WERI-Rb-1 (cell line): Measurements from ENCODE around the gene TUBB1.
"Not testable (repeated sequence)": the region's sequence is repeated elsewhere in the genome, so short reads cannot be mapped to it uniquely, and the experiment has no call there.

Experiments
- DNase-seq: peaks from one replicate; pipeline ENCODE4 v3.0.0-alpha.2; 2020
- H3K27ac ChIP-seq: fragments of 250-450 bp; sonication (Bioruptor Pico); 2 replicates; pipeline ENCODE4 v1.5.1; 2020; ENCODE audit warnings: mild to moderate bottlenecking, moderate library complexity
- H3K27me3 ChIP-seq: fragments of 250-450 bp; sonication (Bioruptor Pico); 2 replicates; pipeline ENCODE4 v1.5.1; 2021; ENCODE audit warnings: mild to moderate bottlenecking, low read depth, moderate library complexity; ENCODE audit not compliant: insufficient read depth, severe bottlenecking
- H3K36me3 ChIP-seq: fragments of 250-450 bp; sonication (Bioruptor Pico); 2 replicates; pipeline ENCODE4 v1.5.1; 2020; ENCODE audit warnings: mild to moderate bottlenecking, moderate library complexity
- H3K4me3 ChIP-seq: 2 replicates; pipeline ENCODE4 v1.5.1; 2011; ENCODE audit warnings: low read depth, mild to moderate bottlenecking, control low read depth, low read length
- H3K9me3 ChIP-seq: fragments of 250-450 bp; sonication (Bioruptor Pico); 2 replicates; pipeline ENCODE4 v1.5.1; 2021; ENCODE audit warnings: mild to moderate bottlenecking, moderate library complexity; ENCODE audit not compliant: severe bottlenecking
- CTCF ChIP-seq: IDR thresholded peaks from 2 replicates; pipeline ENCODE4 v1.5.1; 2011; ENCODE audit warnings: low read depth, mild to moderate bottlenecking, control low read depth, inconsistent platforms, low read length

The TUBB1 gene

GRCh38 chr20:59010995-59011873 lies 8.0 kb upstream of the TUBB1 start:
- Histone ChIP-seq H3K9me3 (no peaks in the 10 kb centered on the region), H3K4me3 (no peak overlapping the region), H3K27me3 (no peaks in the 10 kb centered on the region), H3K27ac (no peak overlapping the region), H3K36me3 (no peaks in the 10 kb centered on the region)
- no peak for DNase-seq
- no peak for TF ChIP-seq CTCF

DNA sequence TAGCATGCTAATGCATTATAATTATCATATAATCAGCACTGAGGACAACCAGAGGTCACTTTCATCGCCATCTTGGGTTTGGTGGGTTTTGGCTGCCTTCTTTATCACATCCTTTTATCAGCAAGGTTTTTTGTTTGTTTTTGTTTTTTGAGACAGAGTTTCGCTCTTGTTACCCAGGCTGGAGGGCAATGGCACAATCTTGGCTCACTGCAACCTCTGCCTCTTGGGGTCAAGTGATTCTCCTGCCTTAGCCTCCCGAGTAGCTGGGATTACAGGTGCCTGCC lies 7.4 kb upstream of the TUBB1 start:
- H3K27ac ChIP-seq, H3K9me3 ChIP-seq, DNase-seq, H3K36me3 ChIP-seq, H3K4me3 ChIP-seq, H3K27me3 ChIP-seq: not testable (repeated sequence)

GRCh38 chr20:59013031-59013951 lies 5.9 kb upstream of the TUBB1 start:
- TF ChIP-seq CTCF: no peak
- no peaks in the 10 kb centered on the region for H3K27me3 ChIP-seq
- no peak overlapping the region for H3K27ac ChIP-seq
- no peak for DNase-seq
- H3K4me3 ChIP-seq: no peak overlapping the region
- H3K9me3 ChIP-seq: no peaks in the 10 kb centered on the region
- no peaks in the 10 kb centered on the region for H3K36me3 ChIP-seq

DNA sequence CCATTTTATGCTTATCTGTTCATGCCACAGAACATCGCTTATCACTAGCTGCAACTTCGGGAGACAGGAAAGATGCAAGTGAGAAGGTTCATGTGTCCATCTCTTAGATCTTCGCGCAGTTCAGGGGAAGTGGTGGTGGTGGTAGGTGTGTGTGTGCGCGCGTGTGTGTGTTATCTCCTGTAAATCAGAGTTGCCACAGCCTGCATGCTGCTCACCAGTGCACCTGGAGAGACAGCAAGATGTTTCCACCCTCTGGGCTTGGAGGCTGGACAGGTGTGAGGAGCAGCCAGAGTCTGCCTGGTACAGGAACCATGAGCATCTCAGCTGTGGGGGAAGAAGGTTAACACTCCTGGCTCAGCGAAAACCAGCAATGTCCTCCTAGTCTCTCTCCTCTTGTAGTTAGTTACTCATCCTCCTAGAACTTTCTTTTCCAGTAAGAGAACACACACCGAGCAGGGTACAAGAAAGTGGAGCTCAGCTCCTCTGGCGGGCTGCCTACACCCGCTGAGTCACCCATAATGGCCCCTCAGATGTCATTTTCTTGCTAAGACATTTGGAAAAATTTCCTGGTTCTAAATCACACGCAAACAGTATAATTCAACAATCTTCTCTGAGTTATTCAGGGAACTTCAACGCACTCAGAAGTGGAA lies 5.1 kb upstream of the TUBB1 start:
- DNase-seq: no peak
- Histone ChIP-seq H3K9me3 (no peaks in the 10 kb centered on the region), H3K4me3 (no peak overlapping the region), H3K27ac (no peak overlapping the region), H3K36me3 (no peaks in the 10 kb centered on the region), H3K27me3 (no peaks in the 10 kb centered on the region)
- TF ChIP-seq CTCF: no peak

DNA sequence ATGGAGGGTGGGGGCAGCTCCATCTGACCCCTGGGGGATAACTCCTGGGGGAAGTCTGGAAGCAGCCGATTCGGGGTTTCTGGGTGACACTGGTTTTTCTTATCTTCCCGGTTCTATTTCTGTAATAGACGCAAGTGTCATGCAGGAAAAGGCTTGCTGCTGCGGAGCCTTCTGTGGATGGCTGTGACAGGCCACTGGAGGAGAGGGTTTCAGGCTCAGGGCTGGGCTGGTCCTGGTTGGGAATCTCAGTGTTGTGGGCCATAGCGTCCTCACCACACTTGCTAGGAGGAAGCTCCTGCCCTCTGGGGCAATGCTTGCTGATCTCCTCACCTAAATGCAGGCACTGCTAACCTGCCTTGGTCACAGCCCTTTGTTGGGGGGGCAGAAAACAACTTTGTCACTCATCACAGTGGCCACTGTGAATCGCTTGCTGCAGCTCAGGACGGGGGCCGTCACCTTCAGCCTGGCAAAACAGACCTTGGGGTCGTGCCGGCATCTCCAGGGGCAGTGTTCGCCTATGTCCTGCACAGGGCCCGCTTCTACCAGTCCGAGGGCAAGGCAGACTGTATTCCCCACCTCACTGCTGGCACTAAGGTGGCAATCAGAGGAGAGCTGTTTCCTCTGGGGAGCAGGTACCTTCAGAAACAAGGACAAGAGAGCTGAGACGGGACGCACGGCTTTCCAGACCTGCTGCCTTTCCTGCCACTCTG lies 4.4 kb upstream of the TUBB1 start:
- Histone ChIP-seq H3K9me3 (no peaks in the 10 kb centered on the region), H3K36me3 (no peaks in the 10 kb centered on the region), H3K27me3 (no peaks in the 10 kb centered on the region), H3K4me3 (no peak overlapping the region), H3K27ac (no peak overlapping the region)
- no peak for TF ChIP-seq CTCF
- DNase-seq: no peak

GRCh38 chr20:59015411-59015810 lies 3.8 kb upstream of the TUBB1 start:
- H3K27ac ChIP-seq: no peak overlapping the region
- TF ChIP-seq CTCF: no peak
- no peak overlapping the region for H3K4me3 ChIP-seq
- DNase-seq: no peak
- no peaks in the 10 kb centered on the region for H3K27me3 ChIP-seq
- no peaks in the 10 kb centered on the region for H3K36me3 ChIP-seq
- H3K9me3 ChIP-seq: no peaks in the 10 kb centered on the region
